Glutamatergic neuron (in vitro differentiated cells): Measurements from ENCODE around the gene SRGAP1. TPM values are rescaled to one million over a fixed set of nuclear protein-coding genes. Genes with fewer than 3 reads are reported as not detected.

Experiments
- DNase-seq: peaks from one replicate; pipeline ENCODE4 v3.0.0; 2022
- H3K27ac Mint-ChIP-seq: one replicate; pipeline ENCODE4 v1.8.0; 2020; ENCODE audit warnings: mild to moderate bottlenecking, mixed read lengths, inconsistent platforms; ENCODE audit not compliant: unreplicated experiment
- H3K27me3 Mint-ChIP-seq: one replicate; pipeline ENCODE4 v1.8.0; 2020; ENCODE audit warnings: mild to moderate bottlenecking, moderate library complexity, mixed read lengths, inconsistent platforms; ENCODE audit not compliant: unreplicated experiment
- H3K36me3 Mint-ChIP-seq: one replicate; pipeline ENCODE4 v1.8.0; 2020; ENCODE audit warnings: mild to moderate bottlenecking, mixed read lengths, inconsistent platforms; ENCODE audit not compliant: unreplicated experiment
- H3K4me1 Mint-ChIP-seq: one replicate; pipeline ENCODE4 v1.8.0; 2020; ENCODE audit warnings: mild to moderate bottlenecking, low read depth, mixed read lengths, inconsistent platforms; ENCODE audit not compliant: unreplicated experiment
- H3K4me3 Mint-ChIP-seq: one replicate; pipeline ENCODE4 v1.8.0; 2020; ENCODE audit warnings: mild to moderate bottlenecking, mixed read lengths, inconsistent platforms; ENCODE audit not compliant: unreplicated experiment
- H3K9me3 Mint-ChIP-seq: one replicate; pipeline ENCODE4 v1.8.0; 2020; ENCODE audit warnings: mild to moderate bottlenecking, moderate library complexity, mixed read lengths, inconsistent platforms; ENCODE audit not compliant: unreplicated experiment
- total RNA-seq: library from RNA; stranded (reverse); fragmentation: NEBNext Ultra II Directional; extraction: Animal tissue kit (Norgen Biotek cat#: 25700); gene quantifications from one replicate; pipeline ENCODE4 v1.2.1, GENCODE V29; 2021; ENCODE audit not compliant: unreplicated experiment
- TF ChIP-seq, protein P1 (sequence below): fragments of 200-600 bp; sonication (generic); IDR thresholded peaks from one replicate; pipeline ENCODE4 v1.5.0; 2021; ENCODE audit not compliant: partially characterized antibody, unreplicated experiment

The SRGAP1 gene
- total RNA-seq, 1 donor from 2014 or later = 52.0 TPM

DNA sequence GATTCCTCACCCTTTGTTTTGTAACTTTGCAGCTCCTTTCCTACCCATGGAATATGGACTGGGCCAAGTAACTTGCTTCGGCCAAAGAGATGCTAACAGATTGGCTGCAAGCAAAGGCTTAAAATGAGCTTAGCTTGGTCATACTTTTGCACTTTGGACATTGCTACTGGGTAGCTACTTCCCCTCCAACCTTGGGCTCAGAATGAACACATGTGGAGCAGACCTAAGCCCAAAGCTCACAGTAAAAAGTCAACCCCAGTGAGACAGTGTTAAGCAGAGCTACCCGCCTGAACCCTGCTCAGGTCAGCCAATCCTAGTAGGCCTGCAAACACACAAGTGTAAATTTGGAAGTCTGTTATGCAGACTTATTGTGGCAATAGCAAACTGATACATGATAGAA, 363.0 kb downstream of the SRGAP1 start:
- no peaks in the 10 kb centered on the region for H3K36me3 Mint-ChIP-seq
- H3K27me3 Mint-ChIP-seq = no peaks in the 10 kb centered on the region
- DNase-seq = no peak
- TF ChIP-seq, protein P1, sequence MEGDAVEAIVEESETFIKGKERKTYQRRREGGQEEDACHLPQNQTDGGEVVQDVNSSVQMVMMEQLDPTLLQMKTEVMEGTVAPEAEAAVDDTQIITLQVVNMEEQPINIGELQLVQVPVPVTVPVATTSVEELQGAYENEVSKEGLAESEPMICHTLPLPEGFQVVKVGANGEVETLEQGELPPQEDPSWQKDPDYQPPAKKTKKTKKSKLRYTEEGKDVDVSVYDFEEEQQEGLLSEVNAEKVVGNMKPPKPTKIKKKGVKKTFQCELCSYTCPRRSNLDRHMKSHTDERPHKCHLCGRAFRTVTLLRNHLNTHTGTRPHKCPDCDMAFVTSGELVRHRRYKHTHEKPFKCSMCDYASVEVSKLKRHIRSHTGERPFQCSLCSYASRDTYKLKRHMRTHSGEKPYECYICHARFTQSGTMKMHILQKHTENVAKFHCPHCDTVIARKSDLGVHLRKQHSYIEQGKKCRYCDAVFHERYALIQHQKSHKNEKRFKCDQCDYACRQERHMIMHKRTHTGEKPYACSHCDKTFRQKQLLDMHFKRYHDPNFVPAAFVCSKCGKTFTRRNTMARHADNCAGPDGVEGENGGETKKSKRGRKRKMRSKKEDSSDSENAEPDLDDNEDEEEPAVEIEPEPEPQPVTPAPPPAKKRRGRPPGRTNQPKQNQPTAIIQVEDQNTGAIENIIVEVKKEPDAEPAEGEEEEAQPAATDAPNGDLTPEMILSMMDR = no peak
- no peaks in the 10 kb centered on the region for H3K9me3 Mint-ChIP-seq
- no peak overlapping the region for H3K27ac Mint-ChIP-seq
- no peak overlapping the region for H3K4me3 Mint-ChIP-seq
- H3K4me1 Mint-ChIP-seq = no peaks in the 10 kb centered on the region

Other genes with a start within 250 kb of the SRGAP1 start
- gene DPY19L2, start 176.2 kb upstream of the SRGAP1 start, total RNA-seq = 1.8 TPM
- gene RXYLT1, start 64.8 kb upstream of the SRGAP1 start, total RNA-seq = 6.7 TPM